GM19438 (cell line): ENCODE measurements around the gene DYSF.

Experiments used
- ATAC-seq: cut with Tn5 transposase; IDR thresholded peaks from one replicate; pipeline ENCODE4 v1.9.1; 2021; ENCODE audit warnings: low read depth; ENCODE audit not compliant: unreplicated experiment

DYSF gene

GRCh38 chr2:71596011-71596410, 142.7 kb downstream of the DYSF start:
- no peak for ATAC-seq

GRCh38 chr2:71597756-71598155, 144.4 kb downstream of the DYSF start:
- ATAC-seq: no peak

- no peak for ATAC-seq
Measured at GRCh38 chr2:71598526-71598925, 145.2 kb downstream of the DYSF start.

- no peak for ATAC-seq
Measured at GRCh38 chr2:71599038-71599437, 145.7 kb downstream of the DYSF start.

GRCh38 chr2:71599646-71600236, 146.4 kb downstream of the DYSF start:
- no peak for ATAC-seq

- no peak for ATAC-seq
Measured at GRCh38 chr2:71600555-71600954, 147.2 kb downstream of the DYSF start.

- no peak for ATAC-seq
Measured at GRCh38 chr2:71601136-71602114, 148.1 kb downstream of the DYSF start.

- no peak for ATAC-seq
Measured at GRCh38 chr2:71602115-71602495, 148.7 kb downstream of the DYSF start.

DNA sequence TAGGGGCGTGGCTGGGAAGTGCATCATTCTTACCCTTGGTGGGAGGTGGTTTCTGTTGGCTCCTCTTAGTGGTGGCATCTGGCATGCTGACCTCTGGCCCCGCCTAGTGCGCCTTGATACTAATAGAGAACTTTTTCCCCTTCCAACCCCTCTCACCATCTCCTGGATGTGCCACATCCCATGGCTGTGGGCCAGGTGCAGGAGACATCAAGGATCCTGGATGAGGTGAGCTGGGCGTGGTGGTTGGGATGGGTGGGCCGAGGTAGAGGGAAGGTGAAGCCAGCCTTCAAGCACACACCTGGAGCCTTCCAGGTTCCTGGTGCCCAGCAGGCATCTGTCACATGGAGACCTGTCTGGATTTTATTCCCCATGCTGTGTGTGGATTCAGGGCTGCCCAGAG, 149.2 kb downstream of the DYSF start:
- no peak for ATAC-seq

- ATAC-seq: no peak
Measured at GRCh38 chr2:71603311-71603811, 150.0 kb downstream of the DYSF start.

DNA sequence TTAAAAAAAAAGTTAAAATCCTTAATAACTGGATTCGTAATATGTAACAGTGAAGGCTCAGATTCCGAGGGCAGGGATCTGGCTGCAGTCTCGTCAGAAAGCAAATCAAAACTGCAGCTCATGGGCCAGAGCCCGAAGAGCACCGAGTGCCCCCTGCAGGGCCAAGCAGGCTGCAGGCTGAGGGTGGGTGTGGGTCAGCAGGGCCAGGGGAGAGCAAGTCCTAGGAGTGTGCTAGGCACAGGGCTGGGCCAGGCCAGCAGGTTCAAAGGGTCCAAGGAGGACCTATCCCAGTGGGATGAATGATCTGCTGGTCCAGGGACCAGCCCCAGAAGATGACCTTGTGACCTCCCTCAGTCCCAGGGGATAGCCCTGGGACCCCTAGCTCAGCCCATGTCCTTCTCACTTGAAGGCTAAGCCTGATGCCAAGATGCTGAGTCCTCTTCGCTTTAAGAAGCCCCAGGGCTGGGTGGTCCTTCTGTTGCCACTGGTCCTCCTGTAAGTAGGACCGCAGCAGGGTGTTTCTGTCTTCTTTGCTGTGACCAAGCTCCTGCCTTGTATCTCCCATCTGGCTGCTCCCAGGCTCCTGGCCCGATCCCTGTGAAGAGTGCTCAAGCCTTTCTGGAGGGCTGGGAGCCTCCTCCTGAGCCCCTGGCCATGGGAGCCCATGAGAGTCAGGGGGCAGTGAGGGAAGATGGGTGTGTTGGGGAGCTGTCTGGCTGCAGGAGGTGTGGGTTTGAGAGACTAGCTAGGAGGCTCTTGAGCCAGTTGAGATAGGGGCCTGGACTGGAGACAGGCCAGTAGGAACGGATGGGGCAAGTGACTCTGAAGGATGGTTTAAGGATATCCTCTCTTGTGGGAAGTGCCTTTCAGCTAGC, 150.7 kb downstream of the DYSF start:
- ATAC-seq: no peak

GRCh38 chr2:71604726-71605120, 151.4 kb downstream of the DYSF start:
- ATAC-seq: no peak

- no peak for ATAC-seq
Measured at GRCh38 chr2:71605173-71605641, 151.8 kb downstream of the DYSF start.

GRCh38 chr2:71605781-71606241, 152.4 kb downstream of the DYSF start:
- no peak for ATAC-seq

GRCh38 chr2:71606244-71606643, 152.9 kb downstream of the DYSF start:
- no peak for ATAC-seq

DNA sequence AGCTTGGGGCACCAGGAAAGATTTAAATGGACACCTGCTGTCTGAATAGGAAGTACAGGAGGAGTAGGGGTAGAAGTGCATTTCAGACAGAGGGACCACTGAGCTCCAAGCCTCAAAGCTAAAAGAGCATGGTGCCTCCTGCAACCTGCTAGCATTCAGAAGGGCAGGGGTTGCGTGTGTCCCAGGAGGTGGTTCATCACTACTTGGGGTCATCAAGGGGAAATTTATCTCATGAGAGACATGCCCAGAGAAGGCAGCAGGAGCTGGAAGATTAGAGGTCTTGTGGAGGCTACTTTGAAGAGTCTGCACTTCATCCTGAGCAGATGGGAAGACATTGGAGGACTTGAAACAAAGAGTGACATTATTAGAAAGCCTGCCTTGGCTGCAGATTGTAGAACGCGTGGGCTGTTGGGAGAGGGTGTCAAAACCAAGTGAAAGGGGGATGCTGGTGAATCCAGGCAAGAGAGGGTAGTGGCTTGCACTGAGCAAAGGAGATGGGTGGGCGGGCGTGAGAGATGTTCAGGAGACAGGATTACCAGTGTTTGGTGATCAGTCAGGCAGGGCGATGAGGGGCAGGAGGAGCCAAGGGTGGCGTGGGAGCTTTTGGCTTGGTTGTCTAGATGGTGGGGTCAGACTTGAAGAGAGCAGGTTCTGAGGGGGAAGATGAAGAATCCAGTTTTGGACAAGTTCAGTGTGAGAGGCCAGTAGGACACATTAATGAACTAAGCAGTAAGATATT, 154.0 kb downstream of the DYSF start:
- ATAC-seq: no peak

- ATAC-seq: no peak
Measured at GRCh38 chr2:71608034-71608433, 154.7 kb downstream of the DYSF start.

GRCh38 chr2:71608441-71608840, 155.1 kb downstream of the DYSF start:
- no peak for ATAC-seq

GRCh38 chr2:71609029-71609428, 155.7 kb downstream of the DYSF start:
- ATAC-seq: no peak

DNA sequence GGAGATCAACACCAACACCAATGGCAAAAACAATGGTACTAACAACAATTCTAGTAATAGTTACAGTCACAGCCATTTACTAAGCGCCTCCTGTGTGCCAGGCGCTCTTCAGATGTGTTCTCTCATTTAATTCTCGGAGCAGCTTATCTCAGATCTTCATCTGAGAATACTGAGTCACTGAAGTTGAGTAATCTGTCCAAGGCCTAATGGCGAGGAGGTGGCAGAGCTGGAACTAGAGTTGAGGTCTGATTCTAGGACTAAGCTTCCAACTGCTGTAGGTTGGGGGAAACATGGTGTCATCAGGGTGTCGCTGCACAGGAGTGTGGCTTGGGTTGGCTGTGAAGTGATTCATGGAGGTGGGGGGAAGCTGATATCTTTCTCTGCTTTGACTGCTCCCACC, 156.1 kb downstream of the DYSF start:
- no peak for ATAC-seq
